ENCODE measurements around the gene DMTF1. TPM values are rescaled to one million over a fixed set of nuclear protein-coding genes. Genes with fewer than 3 reads are reported as not detected.

DMTF1 gene
- total and polyA plus RNA-seq, 2 of the 4 experiments (the other 2 are of a cell fraction): 59.0 to 69.0 TPM

- no peak overlapping the region for H3K14ac ChIP-seq (replicated peaks; ENCODE audit: low read depth, low read length)
- no peak overlapping the region for H3K23ac ChIP-seq (ENCODE audit: low read depth, low read length)
- H3K4me1 ChIP-seq (ENCODE audit: control insufficient read depth, insufficient read depth, low read length): no peaks in the 10 kb centered on the region
- TF ChIP-seq MAZ (IDR thresholded peaks at IDR 0.05; ENCODE audit: borderline replicate concordance, low read depth, low read length) (no peak), NFE2L2 (IDR thresholded peaks at IDR 0.05; ENCODE audit: low read depth, low read length) (no peak), FOS (IDR thresholded peaks at IDR 0.05; ENCODE audit: low read depth, low read length) (no peak), BHLHE40 (IDR thresholded peaks at IDR 0.05; ENCODE audit: low read depth, low read length) (no peak), USF2 (IDR thresholded peaks at IDR 0.05; ENCODE audit: low read depth, low read length) (no peak), CEBPB (IDR thresholded peaks at IDR 0.05; ENCODE audit: low read depth, low read length) (no peak), ELK1 (IDR thresholded peaks at IDR 0.05; ENCODE audit: borderline replicate concordance, low read depth, low read length) (no peak), MAFK (IDR thresholded peaks at IDR 0.05; ENCODE audit: low read depth, low read length) (no peak), CHD1 (IDR thresholded peaks at IDR 0.05; ENCODE audit: low read depth, low read length) (no peak), MXI1 (IDR thresholded peaks at IDR 0.05; ENCODE audit: borderline replicate concordance, low read depth, low read length) (no peak), RAD21 (IDR thresholded peaks at IDR 0.05; ENCODE audit: low read length) (no peak), RCOR1 (IDR thresholded peaks at IDR 0.05; ENCODE audit: insufficient replicate concordance, low read length) (no peak), CTCF (conservative IDR thresholded peaks at IDR 0.05; ENCODE audit: low read depth, low read length) (no peak), POLR2A (IDR thresholded peaks at IDR 0.05; ENCODE audit: low read depth, low read length) (no peak), SMC3 (IDR thresholded peaks at IDR 0.05; ENCODE audit: low read depth, low read length) (no peak)
- DNase-seq (no peak), ATAC-seq (ENCODE audit: low read depth) (no peak)
- no peaks in the 10 kb centered on the region for H3K36me3 ChIP-seq (ENCODE audit: control insufficient read depth, insufficient read depth, low read length)
- no peak overlapping the region for H4K91ac ChIP-seq (ENCODE audit: insufficient read depth, low read depth, low read length)
- H3K79me1 ChIP-seq (ENCODE audit: low read depth in 1 of 2, low read length in 2 of 2): no peaks in the 10 kb centered on the region
- H2BK15ac ChIP-seq (ENCODE audit: low read depth, low read length): no peak overlapping the region
- H3K9me3 ChIP-seq (ENCODE audit: control insufficient read depth, insufficient read depth, low read length): no peaks in the 10 kb centered on the region
- no peak overlapping the region for H2AK9ac ChIP-seq (replicated peaks; ENCODE audit: low read depth, low read length, poor library complexity)
- no peaks in the 10 kb centered on the region for H4K20me1 ChIP-seq (ENCODE audit: insufficient read depth, low read length)
- CTCF ChIA-PET: no interaction called here
- intact Hi-C loops (cut with micrococcal nuclease): no loop called here
- H2AFZ ChIP-seq (replicated peaks; ENCODE audit: low read length, poor library complexity): no peak overlapping the region
- H3K4me3 ChIP-seq (ENCODE audit: insufficient read depth, low read depth, low read length): no peak overlapping the region
- H3K9ac ChIP-seq (ENCODE audit: low read depth, low read length): no peak overlapping the region
- no TSS peak for BruUV-seq (replicated peaks)
- no peaks in the 10 kb centered on the region for H3K9me1 ChIP-seq (ENCODE audit: insufficient read depth, low read length)
- no peak overlapping the region for H3K27ac ChIP-seq (ENCODE audit: insufficient read depth, low read length)
- no peak overlapping the region for H2BK120ac ChIP-seq (ENCODE audit: low read depth, low read length)
- H3K4ac ChIP-seq (ENCODE audit: low read depth, low read length): no peak overlapping the region
- no CpG with 5 or more reads among the region's 3 CpGs for WGBS, 2 experiments (ENCODE audit: extremely low coverage in 2 of 2, insufficient read length in 1 of 2)
- no peak overlapping the region for H4K5ac ChIP-seq (ENCODE audit: low read depth, low read length)
- H2BK20ac ChIP-seq (ENCODE audit: low read depth, low read length): no peak overlapping the region
- H4K8ac ChIP-seq (ENCODE audit: low read depth in 2 of 2, low read length in 2 of 2): no peak overlapping the region
- H3K27me3 ChIP-seq (ENCODE audit: control insufficient read depth, insufficient read depth, low read length): no peaks in the 10 kb centered on the region
- POLR2A ChIA-PET (ENCODE audit: unreplicated experiment): no interaction called here
- no peak overlapping the region for H2BK5ac ChIP-seq (ENCODE audit: low read depth, low read length, poor library complexity, severe bottlenecking)
- no peak overlapping the region for H3K18ac ChIP-seq (ENCODE audit: low read depth, low read length)
- dilution Hi-C loops (cut with HindIII; ENCODE audit: low sequenced_read_pairs, unreplicated experiment): loop anchor here (25.0 kb wide), 1 partner anchor 193 kb away; no protein-coding TSS in a partner anchor
- in situ Hi-C loops (cut with MboI; ENCODE audit: low sequenced_read_pairs): no loop called here
- no peak overlapping the region for H2AK5ac ChIP-seq (ENCODE audit: low read depth, low read length)
- no peak overlapping the region for H3K56ac ChIP-seq (ENCODE audit: extremely low read depth, insufficient read depth, low read length)
- H3K4me2 ChIP-seq (ENCODE audit: low read depth, low read length): no peak overlapping the region
Measured at GRCh38 chr7:87129848-87130247, 22.4 kb upstream of the DMTF1 start.

Data from IMR-90 (cell line).